Measurements from ENCODE around the gene SFT2D1. TPM values are rescaled to one million over a fixed set of nuclear protein-coding genes. Genes with fewer than 3 reads are reported as not detected.

The SFT2D1 gene
- total RNA-seq, 1 experiment from 2014 or later, result 39.5 TPM

DNA sequence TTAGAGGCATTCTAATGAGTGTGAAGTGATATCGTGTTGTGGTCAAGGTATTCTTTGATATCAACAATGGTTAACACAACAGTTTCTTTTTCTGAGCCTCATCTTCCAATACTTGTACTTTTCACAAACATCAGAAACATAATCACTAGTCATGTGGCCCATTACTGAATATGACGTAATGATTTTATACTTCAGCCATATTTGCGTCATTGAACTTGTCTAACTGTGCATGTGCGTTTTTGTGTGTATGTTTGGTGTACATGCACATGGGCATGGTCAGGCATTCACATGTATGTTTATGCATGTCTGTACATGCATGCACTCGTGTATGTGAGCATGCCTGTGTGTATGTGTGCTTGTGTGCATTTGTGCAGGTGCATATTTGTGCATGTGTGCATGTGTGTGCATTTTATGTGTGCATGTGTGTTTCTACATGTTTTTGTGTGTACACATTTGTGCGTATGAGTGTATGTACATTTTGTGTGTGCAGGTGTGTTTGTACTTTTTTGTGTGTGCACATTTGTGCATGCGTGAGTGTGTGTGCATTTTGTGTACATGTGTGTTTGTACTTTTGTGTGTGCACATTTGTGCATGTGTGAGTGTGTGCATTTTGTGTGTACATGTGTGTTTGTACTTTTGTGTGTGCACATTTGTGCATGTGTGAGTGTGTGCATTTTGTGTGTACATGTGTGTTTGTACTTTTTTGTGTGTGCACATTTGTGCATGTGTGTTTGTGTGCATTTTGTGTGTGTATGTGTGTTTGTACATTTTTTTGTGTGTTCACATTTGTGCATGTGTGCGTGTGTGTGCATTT, 63.6 kb downstream of the SFT2D1 start:
- BruUV-seq (replicated peaks), result no TSS peak
- no peak overlapping the region for H3K4me3 Mint-ChIP-seq (ENCODE audit: unreplicated experiment)
- no peaks in the 10 kb centered on the region for H3K4me1 Mint-ChIP-seq (ENCODE audit: insufficient read depth, unreplicated experiment)
- no peak overlapping the region for H3K27ac Mint-ChIP-seq (ENCODE audit: low read depth, unreplicated experiment)
- no peak for DNase-seq (ENCODE audit: unreplicated experiment)
- CTCF ChIA-PET, result interaction anchor here (4.2 kb wide), 1 partner anchor 122 kb away, joined by 34 read pairs; no protein-coding TSS in a partner anchor
- TF ChIP-seq, protein P1, sequence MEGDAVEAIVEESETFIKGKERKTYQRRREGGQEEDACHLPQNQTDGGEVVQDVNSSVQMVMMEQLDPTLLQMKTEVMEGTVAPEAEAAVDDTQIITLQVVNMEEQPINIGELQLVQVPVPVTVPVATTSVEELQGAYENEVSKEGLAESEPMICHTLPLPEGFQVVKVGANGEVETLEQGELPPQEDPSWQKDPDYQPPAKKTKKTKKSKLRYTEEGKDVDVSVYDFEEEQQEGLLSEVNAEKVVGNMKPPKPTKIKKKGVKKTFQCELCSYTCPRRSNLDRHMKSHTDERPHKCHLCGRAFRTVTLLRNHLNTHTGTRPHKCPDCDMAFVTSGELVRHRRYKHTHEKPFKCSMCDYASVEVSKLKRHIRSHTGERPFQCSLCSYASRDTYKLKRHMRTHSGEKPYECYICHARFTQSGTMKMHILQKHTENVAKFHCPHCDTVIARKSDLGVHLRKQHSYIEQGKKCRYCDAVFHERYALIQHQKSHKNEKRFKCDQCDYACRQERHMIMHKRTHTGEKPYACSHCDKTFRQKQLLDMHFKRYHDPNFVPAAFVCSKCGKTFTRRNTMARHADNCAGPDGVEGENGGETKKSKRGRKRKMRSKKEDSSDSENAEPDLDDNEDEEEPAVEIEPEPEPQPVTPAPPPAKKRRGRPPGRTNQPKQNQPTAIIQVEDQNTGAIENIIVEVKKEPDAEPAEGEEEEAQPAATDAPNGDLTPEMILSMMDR (IDR thresholded peaks at IDR 0.05; ENCODE audit: unreplicated experiment), result no peak
- H3K36me3 Mint-ChIP-seq (ENCODE audit: insufficient read depth, unreplicated experiment), result peaks cover 7% of the 10 kb centered on the region
- POLR2A ChIA-PET, result no interaction called here
- H3K27me3 Mint-ChIP-seq (ENCODE audit: insufficient read depth, unreplicated experiment), result peaks cover 44% of the 10 kb centered on the region
- intact Hi-C loops (cut with micrococcal nuclease), result loop anchor here (5.0 to 10.0 kb wide), 2 partner anchors 121 to 394 kb away; no protein-coding TSS in a partner anchor
- no peaks in the 10 kb centered on the region for H3K9me3 Mint-ChIP-seq (ENCODE audit: unreplicated experiment)

DNA sequence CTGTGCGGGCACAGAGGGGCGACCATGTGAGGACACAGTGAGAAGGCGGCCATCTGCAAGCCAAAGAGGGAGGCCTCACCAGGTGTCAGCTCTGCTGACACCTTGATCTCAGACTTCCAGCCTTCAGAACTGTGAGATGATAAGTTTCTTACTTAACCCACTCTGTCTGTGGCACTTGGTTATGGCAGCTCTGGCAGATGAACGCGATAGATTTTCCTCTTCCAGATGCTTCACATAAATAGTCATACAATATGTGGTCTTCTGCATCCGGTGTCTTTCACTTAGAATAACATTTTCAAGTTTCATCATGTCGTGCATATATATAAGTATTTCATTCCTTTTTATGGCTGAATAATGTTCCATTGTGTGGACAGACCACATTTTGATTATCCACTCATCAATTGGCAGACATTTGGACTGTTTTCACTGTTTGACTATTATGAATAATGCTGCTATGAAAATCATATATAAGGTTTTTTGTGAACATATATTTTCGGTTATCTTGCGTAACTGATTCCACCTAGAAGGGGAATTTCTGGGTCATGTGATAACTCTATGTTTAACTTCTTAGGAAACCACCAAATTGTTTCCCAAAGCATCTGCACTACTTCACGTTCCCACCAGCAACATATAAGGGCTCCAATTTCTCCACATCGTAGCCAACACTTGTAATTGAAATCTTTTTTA, 64.3 kb downstream of the SFT2D1 start:
- Mint-ChIP-seq H3K27me3 (ENCODE audit: insufficient read depth, unreplicated experiment) (peaks cover 39% of the 10 kb centered on the region), H3K36me3 (ENCODE audit: insufficient read depth, unreplicated experiment) (peaks cover 7% of the 10 kb centered on the region), H3K27ac (ENCODE audit: low read depth, unreplicated experiment) (no peak overlapping the region), H3K9me3 (ENCODE audit: unreplicated experiment) (no peaks in the 10 kb centered on the region), H3K4me1 (ENCODE audit: insufficient read depth, unreplicated experiment) (no peaks in the 10 kb centered on the region), H3K4me3 (ENCODE audit: unreplicated experiment) (no peak overlapping the region)
- ChIA-PET POLR2A (interaction anchor here (1.0 kb wide), 1 partner anchor 102 kb away, joined by 4 read pairs; no protein-coding TSS in a partner anchor), CTCF (interaction anchor here (0.7 to 5.0 kb wide), 5 partner anchors 22 to 156 kb away, joined by 3 to 119 read pairs (median 9); no protein-coding TSS in a partner anchor)
- intact Hi-C loops (cut with micrococcal nuclease), result loop anchor here (5.0 to 10.0 kb wide), 2 partner anchors 121 to 393 kb away; no protein-coding TSS in a partner anchor
- no peak for DNase-seq (ENCODE audit: unreplicated experiment)
- BruUV-seq (replicated peaks), result no TSS peak
- TF ChIP-seq, protein P1 (IDR thresholded peaks at IDR 0.05; ENCODE audit: unreplicated experiment), result no peak

DNA sequence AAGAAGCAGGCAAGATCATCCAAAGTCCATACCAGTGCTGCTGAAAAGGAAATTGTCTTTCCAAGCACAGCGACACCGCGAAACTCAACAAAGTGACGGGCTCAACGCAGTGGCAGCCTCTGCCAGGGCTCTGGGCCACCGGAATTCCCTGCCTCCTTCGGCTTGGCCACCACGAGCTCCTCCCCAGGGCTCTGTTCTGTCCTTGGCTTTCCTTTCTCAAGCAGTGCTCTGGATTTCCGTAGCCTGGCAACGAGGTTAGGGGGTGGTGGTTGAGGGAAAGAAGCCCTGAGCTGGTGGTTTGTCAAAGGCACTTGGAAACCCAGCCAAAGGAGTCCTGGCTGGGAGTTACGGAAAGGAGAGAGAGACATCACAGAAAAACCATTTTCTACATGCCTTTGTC, 65.3 kb downstream of the SFT2D1 start:
- ChIA-PET POLR2A (interaction anchor here (0.6 to 1.0 kb wide), 2 partner anchors 103 to 124 kb away, joined by 3 to 4 read pairs; no protein-coding TSS in a partner anchor), CTCF (interaction anchor here (0.7 to 5.0 kb wide), 11 partner anchors 19 to 506 kb away, joined by 3 to 119 read pairs (median 6); no protein-coding TSS in a partner anchor)
- H3K4me3 Mint-ChIP-seq (ENCODE audit: unreplicated experiment), result no peak overlapping the region
- intact Hi-C loops (cut with micrococcal nuclease), result loop anchor here (5.0 to 10.0 kb wide), 2 partner anchors 120 to 392 kb away; no protein-coding TSS in a partner anchor
- DNase-seq (ENCODE audit: unreplicated experiment), result no peak
- peaks cover 28% of the 10 kb centered on the region for H3K27me3 Mint-ChIP-seq (ENCODE audit: insufficient read depth, unreplicated experiment)
- TF ChIP-seq, protein P1 (IDR thresholded peaks at IDR 0.05; ENCODE audit: unreplicated experiment), result no peak
- no peaks in the 10 kb centered on the region for H3K4me1 Mint-ChIP-seq (ENCODE audit: insufficient read depth, unreplicated experiment)
- H3K9me3 Mint-ChIP-seq (ENCODE audit: unreplicated experiment), result no peaks in the 10 kb centered on the region
- BruUV-seq (replicated peaks), result no TSS peak
- no peak overlapping the region for H3K27ac Mint-ChIP-seq (ENCODE audit: low read depth, unreplicated experiment)
- peaks cover 7% of the 10 kb centered on the region for H3K36me3 Mint-ChIP-seq (ENCODE audit: insufficient read depth, unreplicated experiment)
